Measurements from ENCODE around the gene EFCAB11. TPM values are rescaled to one million over a fixed set of nuclear protein-coding genes. Genes with fewer than 3 reads are reported as not detected.

EFCAB11 gene
- total and polyA plus RNA-seq, 2 donors, result 6.5 to 14.2 TPM

DNA sequence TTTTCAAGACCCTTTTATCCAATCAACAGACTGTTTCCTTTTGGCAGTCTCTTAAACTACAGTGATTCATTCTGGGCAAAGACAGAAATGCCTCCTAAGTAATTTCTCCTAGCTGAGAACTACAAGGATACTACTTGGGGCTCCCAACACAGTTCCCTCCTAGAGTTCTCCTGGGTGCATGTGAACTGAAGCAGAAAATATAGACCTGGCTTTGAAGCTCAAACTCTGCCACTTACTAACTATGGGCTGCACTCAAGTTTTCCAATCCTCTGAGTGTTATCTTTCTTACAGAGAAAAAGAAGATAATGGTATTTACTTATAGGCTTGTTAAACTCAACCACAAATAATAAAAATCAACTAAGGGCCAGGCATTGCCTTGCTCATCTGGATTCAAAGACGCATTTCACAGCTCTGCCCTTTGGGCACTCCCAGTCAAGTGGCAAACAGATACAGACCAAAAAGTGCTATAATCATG, 97.6 kb downstream of the EFCAB11 start:
- Histone ChIP-seq H3K36me3 (ENCODE audit: insufficient read depth) (no peaks in the 10 kb centered on the region), H3K4me3 (ENCODE audit: low read depth, low read length) (no peak overlapping the region), H3K27ac (ENCODE audit: low read depth) (no peak overlapping the region), H3K4me1 (ENCODE audit: insufficient read depth) (no peaks in the 10 kb centered on the region)
- no peak for DNase-seq (ENCODE audit: extremely low spot score)
- WGBS, result 72% methylated on average over 1 of the region's 1 CpG

DNA sequence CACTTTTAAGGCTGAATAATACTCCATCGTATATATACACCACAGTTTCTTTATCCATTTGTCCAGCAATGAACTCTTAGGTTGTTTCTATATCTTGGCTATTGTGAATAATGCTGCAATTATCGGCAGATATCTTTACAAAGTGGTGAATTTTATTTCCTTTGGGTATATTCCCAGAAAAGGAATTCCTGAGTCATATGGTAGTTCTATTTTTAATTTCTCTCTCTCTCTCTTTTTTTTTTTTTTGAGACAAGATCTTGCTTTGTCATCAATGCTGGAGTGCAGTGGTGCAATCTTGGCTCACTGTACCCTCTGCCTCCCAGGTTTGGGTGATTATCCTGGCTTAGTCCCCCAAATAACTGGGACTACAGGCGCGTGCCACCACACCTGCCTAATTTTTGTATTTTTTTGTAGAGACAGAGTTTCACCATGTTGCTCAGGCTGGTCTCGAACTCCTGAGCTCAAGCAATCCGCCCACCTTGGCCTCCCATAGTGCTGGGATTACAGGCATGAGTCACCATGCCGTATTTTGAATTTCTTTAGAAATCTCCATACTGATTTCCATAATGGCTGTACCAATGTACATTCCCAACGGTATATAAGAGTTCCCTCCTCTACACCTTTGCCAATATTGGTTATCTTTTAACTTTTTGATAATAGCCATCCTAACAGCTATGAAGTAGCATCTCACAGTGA, 98.4 kb downstream of the EFCAB11 start:
- Histone ChIP-seq H3K4me1 (ENCODE audit: insufficient read depth) (no peaks in the 10 kb centered on the region), H3K4me3 (ENCODE audit: low read depth, low read length) (no peak overlapping the region), H3K36me3 (ENCODE audit: insufficient read depth) (no peaks in the 10 kb centered on the region), H3K27ac (ENCODE audit: low read depth) (no peak overlapping the region)
- no peak for DNase-seq (ENCODE audit: extremely low spot score)
- WGBS, result 83% methylated on average over 8 of the region's 8 CpGs

GRCh38 chr14:89853936-89854693, 100.4 kb downstream of the EFCAB11 start:
- Histone ChIP-seq H3K4me3 (ENCODE audit: low read depth, low read length) (no peak overlapping the region), H3K4me1 (ENCODE audit: insufficient read depth) (no peaks in the 10 kb centered on the region), H3K36me3 (ENCODE audit: insufficient read depth) (no peaks in the 10 kb centered on the region), H3K27ac (ENCODE audit: low read depth) (no peak overlapping the region)
- no peak for DNase-seq (ENCODE audit: extremely low spot score)
- WGBS, result 78% methylated on average over 8 of the region's 8 CpGs

DNA sequence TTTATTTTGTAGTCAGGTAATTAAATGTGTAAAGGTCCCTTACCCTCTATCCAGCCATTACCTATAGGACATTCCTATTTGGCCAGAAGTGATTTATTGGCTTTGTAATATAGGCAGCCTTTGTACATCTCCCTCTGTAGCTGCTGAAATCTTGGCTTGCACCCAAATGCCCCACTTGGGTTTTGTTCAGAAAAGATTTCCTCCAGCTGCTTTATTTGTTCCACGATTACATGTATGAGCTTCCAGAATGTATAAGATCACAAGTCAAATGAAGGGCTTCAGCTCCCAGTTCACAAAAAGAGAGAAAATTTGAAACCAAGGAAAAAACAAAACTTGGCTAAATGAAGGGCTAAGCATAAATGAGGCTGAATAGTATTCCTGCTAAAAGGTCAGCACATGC, 103.4 kb downstream of the EFCAB11 start:
- Histone ChIP-seq H3K36me3 (ENCODE audit: insufficient read depth) (no peaks in the 10 kb centered on the region), H3K4me3 (ENCODE audit: low read depth, low read length) (no peak overlapping the region), H3K27ac (ENCODE audit: low read depth) (no peak overlapping the region), H3K4me1 (ENCODE audit: insufficient read depth) (no peaks in the 10 kb centered on the region)
- WGBS, result 60% methylated on average over 1 of the region's 1 CpG
- no peak for DNase-seq (ENCODE audit: extremely low spot score)

DNA sequence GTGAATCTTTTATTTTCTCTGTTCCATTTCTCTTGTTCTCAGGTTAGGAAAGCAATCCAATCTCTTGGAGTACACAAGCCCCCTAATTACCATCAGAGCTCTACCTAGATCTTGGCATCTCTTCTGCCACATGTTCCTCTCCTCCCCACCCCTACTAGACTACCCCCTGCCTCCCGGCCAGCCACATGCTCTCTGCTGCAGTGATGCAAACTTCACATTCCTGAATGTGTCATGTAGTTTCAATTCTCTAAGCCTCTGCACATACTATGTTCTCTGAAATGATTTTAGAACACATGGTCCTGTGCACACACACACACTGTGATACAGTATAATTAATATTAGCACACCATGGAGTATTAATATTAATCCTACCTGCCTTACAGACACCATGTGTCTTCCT, 104.6 kb downstream of the EFCAB11 start:
- Histone ChIP-seq H3K27ac (ENCODE audit: low read depth) (no peak overlapping the region), H3K36me3 (ENCODE audit: insufficient read depth) (no peaks in the 10 kb centered on the region), H3K4me3 (ENCODE audit: low read depth, low read length) (no peak overlapping the region), H3K4me1 (ENCODE audit: insufficient read depth) (no peaks in the 10 kb centered on the region)
- no peak for DNase-seq (ENCODE audit: extremely low spot score)
- 93% methylated on average over 1 of the region's 1 CpG for WGBS

DNA sequence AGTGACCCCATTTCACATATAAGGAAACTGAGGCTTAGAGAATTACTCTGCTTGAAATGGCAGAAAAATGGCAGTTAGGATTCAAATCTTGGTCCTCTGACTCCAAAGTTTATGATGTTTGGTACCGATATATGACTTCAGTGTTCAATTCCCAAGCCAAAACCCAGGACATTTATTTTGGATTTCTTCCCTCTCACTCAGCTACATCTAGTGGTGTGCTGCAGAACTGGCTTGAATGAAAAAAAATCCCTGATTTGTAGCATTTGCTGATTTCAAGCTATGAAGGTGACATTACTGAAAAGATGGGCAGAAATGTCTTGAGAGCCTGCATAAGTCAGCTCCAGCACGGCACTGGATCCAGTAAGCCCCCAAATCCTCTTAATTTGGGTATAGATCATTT, 106.4 kb downstream of the EFCAB11 start:
- no peaks in the 10 kb centered on the region for H3K4me1 ChIP-seq (ENCODE audit: insufficient read depth)
- no peaks in the 10 kb centered on the region for H3K36me3 ChIP-seq (ENCODE audit: insufficient read depth)
- 73% methylated on average over 2 of the region's 2 CpGs for WGBS
- no peak overlapping the region for H3K4me3 ChIP-seq (ENCODE audit: low read depth, low read length)
- DNase-seq (ENCODE audit: extremely low spot score), result no peak
- no peak overlapping the region for H3K27ac ChIP-seq (ENCODE audit: low read depth)

- no peak for DNase-seq (ENCODE audit: extremely low spot score)
- no peak overlapping the region for H3K4me3 ChIP-seq (ENCODE audit: low read depth, low read length)
- no peaks in the 10 kb centered on the region for H3K36me3 ChIP-seq (ENCODE audit: insufficient read depth)
- no peak overlapping the region for H3K27ac ChIP-seq (ENCODE audit: low read depth)
- 59% methylated on average over 5 of the region's 5 CpGs for WGBS
- no peaks in the 10 kb centered on the region for H3K4me1 ChIP-seq (ENCODE audit: insufficient read depth)
Measured at GRCh38 chr14:89845346-89845745, 109.2 kb downstream of the EFCAB11 start.

- no peak for DNase-seq (ENCODE audit: extremely low spot score)
- Histone ChIP-seq H3K4me1 (ENCODE audit: insufficient read depth) (no peaks in the 10 kb centered on the region), H3K27ac (ENCODE audit: low read depth) (no peak overlapping the region), H3K36me3 (ENCODE audit: insufficient read depth) (no peaks in the 10 kb centered on the region), H3K4me3 (ENCODE audit: low read depth, low read length) (no peak overlapping the region)
- 89% methylated on average over 1 of the region's 1 CpG for WGBS
Measured at GRCh38 chr14:89844508-89844907, 110.0 kb downstream of the EFCAB11 start.

GRCh38 chr14:89842837-89843236, 111.7 kb downstream of the EFCAB11 start:
- 94% methylated on average over 3 of the region's 3 CpGs for WGBS
- no peak overlapping the region for H3K27ac ChIP-seq (ENCODE audit: low read depth)
- no peak for DNase-seq (ENCODE audit: extremely low spot score)
- no peak overlapping the region for H3K4me3 ChIP-seq (ENCODE audit: low read depth, low read length)
- H3K4me1 ChIP-seq (ENCODE audit: insufficient read depth), result no peaks in the 10 kb centered on the region
- no peaks in the 10 kb centered on the region for H3K36me3 ChIP-seq (ENCODE audit: insufficient read depth)

GRCh38 chr14:89841851-89842250, 112.7 kb downstream of the EFCAB11 start:
- no peaks in the 10 kb centered on the region for H3K36me3 ChIP-seq (ENCODE audit: insufficient read depth)
- WGBS, result 95% methylated on average over 6 of the region's 6 CpGs
- H3K4me1 ChIP-seq (ENCODE audit: insufficient read depth), result no peaks in the 10 kb centered on the region
- H3K27ac ChIP-seq (ENCODE audit: low read depth), result no peak overlapping the region
- H3K4me3 ChIP-seq (ENCODE audit: low read depth, low read length), result no peak overlapping the region
- no peak for DNase-seq (ENCODE audit: extremely low spot score)

DNA sequence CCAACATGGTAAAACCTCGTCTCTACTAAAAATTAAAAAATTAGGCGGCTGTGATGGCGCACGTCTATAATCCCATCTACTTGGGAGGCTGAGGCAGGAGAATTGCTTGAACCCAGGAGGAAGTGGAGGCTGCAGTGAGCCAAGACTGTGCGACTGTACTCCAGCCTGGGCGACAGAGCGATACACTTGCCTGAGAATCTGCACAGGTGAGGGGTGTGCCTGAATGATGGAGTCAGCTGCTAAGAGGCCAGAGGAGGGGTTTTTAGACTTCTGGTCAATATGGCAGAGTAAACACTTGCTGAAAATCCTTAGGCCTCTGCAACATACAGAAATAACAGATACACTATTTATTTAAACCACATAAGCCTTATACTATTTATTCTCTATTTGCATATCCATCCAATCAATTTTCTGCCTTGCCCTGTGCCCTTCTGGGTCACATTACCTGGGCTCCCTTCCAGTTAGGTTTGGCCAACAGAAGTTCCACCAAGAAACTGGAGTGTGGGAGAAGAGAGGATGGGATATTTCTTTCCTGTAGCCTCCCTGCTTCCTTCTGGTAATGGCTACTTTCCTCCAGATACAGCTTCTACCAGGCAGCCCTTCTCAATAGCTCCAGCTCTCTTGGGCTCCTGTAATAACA, 117.6 kb downstream of the EFCAB11 start:
- DNase-seq (ENCODE audit: extremely low spot score), result no peak
- WGBS, result 96% methylated on average over 7 of the region's 7 CpGs

DNA sequence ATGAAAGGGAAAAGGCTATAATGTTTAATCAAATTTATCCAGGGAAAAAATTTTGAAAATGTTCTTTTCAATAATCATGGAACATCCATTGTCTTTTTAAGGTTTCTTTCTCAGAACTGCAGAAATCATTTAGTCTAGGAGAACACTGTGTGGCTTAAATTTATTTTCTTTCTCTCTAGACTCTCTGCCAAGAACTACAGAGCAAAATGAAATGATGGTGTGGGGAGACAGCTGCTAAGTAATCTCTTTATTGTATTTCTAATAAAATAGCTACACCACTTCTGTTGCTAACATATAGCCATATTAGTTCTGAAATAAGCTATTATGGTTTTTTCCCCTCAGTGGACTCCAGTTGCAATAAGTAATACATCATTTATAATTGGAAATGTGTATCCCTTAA, 120.9 kb downstream of the EFCAB11 start:
- no peak for DNase-seq (ENCODE audit: extremely low spot score)

More for the DNA sequence above, 117.6 kb downstream of the EFCAB11 start:
- no peaks in the 10 kb centered on the region for H3K36me3 ChIP-seq (ENCODE audit: insufficient read depth)
- no peak overlapping the region for H3K4me3 ChIP-seq (ENCODE audit: low read depth, low read length)
- H3K27ac ChIP-seq (ENCODE audit: low read depth), result no peak overlapping the region
- H3K4me1 ChIP-seq (ENCODE audit: insufficient read depth), result no peaks in the 10 kb centered on the region

GRCh38 chr14:89833120-89833532, 121.4 kb downstream of the EFCAB11 start:
- no peaks in the 10 kb centered on the region for H3K4me1 ChIP-seq (ENCODE audit: insufficient read depth)
- 62% methylated on average over 3 of the region's 3 CpGs for WGBS
- H3K27ac ChIP-seq (ENCODE audit: low read depth), result no peak overlapping the region
- H3K36me3 ChIP-seq (ENCODE audit: insufficient read depth), result no peaks in the 10 kb centered on the region
- no peak overlapping the region for H3K4me3 ChIP-seq (ENCODE audit: low read depth, low read length)
- no peak for DNase-seq (ENCODE audit: extremely low spot score)

More for the DNA sequence above, 120.9 kb downstream of the EFCAB11 start:
- Histone ChIP-seq H3K36me3 (ENCODE audit: insufficient read depth) (no peaks in the 10 kb centered on the region), H3K4me1 (ENCODE audit: insufficient read depth) (no peaks in the 10 kb centered on the region), H3K4me3 (ENCODE audit: low read depth, low read length) (no peak overlapping the region), H3K27ac (ENCODE audit: low read depth) (no peak overlapping the region)
